Lower lobe of right lung (tissue), 2 donors: ENCODE results near the gene MYBPC3. TPM values are rescaled to one million over a fixed set of nuclear protein-coding genes. Genes with fewer than 3 reads are reported as not detected.

Source experiments
- ATAC-seq, 2 donors: fragments of 200-7000 bp; cut with Tn5 transposase; one replicate each; pipeline ENCODE4 v1.9.1; 2020 to 2022; ENCODE audit warnings: mild to moderate bottlenecking in 2 of 2, moderate library complexity in 2 of 2
- DNase-seq: peaks from one replicate; pipeline ENCODE4 v3.0.0-alpha.2; 2020
- H3K27ac ChIP-seq: fragments of 200-600 bp; one replicate; pipeline ENCODE4 v1.8.0; 2022
- H3K27me3 ChIP-seq: fragments of 200-600 bp; one replicate; pipeline ENCODE4 v1.8.0; 2022; ENCODE audit warnings: low read depth
- H3K36me3 ChIP-seq: fragments of 200-600 bp; one replicate; pipeline ENCODE4 v1.8.0; 2022; ENCODE audit warnings: mild to moderate bottlenecking
- H3K4me1 ChIP-seq: fragments of 200-600 bp; one replicate; pipeline ENCODE4 v1.8.0; 2022
- H3K4me3 ChIP-seq: fragments of 200-600 bp; one replicate; pipeline ENCODE4 v1.8.0; 2022; ENCODE audit warnings: mild to moderate bottlenecking
- H3K9me3 ChIP-seq: fragments of 200-600 bp; one replicate; pipeline ENCODE4 v1.8.0; 2022
- intact Hi-C: fragments of 100-400 bp; cut with DNase I; formaldehyde crosslinking; loops from one replicate; pipeline ENCODE4 v1.11.0; 2022
- total RNA-seq: library from RNA; stranded (reverse); fragmentation: NEBNext Ultra II Directional; extraction: Animal tissue kit (Norgen Biotek cat#: 25700); gene quantifications from one replicate; pipeline ENCODE4 v1.2.1, GENCODE V29; 2021
- TF ChIP-seq, protein P1 (sequence below): fragments of 200-600 bp; IDR thresholded peaks from one replicate; pipeline ENCODE4 v1.8.0; 2022; ENCODE audit warnings: antibody characterized with exemption, mild to moderate bottlenecking
- donor health status: DM: no; HTN: yes; CAD: no; lungs with severe emphysema.

MYBPC3 gene
- total RNA-seq, 1 donor from 2014 or later, result 0.86 TPM

DNA sequence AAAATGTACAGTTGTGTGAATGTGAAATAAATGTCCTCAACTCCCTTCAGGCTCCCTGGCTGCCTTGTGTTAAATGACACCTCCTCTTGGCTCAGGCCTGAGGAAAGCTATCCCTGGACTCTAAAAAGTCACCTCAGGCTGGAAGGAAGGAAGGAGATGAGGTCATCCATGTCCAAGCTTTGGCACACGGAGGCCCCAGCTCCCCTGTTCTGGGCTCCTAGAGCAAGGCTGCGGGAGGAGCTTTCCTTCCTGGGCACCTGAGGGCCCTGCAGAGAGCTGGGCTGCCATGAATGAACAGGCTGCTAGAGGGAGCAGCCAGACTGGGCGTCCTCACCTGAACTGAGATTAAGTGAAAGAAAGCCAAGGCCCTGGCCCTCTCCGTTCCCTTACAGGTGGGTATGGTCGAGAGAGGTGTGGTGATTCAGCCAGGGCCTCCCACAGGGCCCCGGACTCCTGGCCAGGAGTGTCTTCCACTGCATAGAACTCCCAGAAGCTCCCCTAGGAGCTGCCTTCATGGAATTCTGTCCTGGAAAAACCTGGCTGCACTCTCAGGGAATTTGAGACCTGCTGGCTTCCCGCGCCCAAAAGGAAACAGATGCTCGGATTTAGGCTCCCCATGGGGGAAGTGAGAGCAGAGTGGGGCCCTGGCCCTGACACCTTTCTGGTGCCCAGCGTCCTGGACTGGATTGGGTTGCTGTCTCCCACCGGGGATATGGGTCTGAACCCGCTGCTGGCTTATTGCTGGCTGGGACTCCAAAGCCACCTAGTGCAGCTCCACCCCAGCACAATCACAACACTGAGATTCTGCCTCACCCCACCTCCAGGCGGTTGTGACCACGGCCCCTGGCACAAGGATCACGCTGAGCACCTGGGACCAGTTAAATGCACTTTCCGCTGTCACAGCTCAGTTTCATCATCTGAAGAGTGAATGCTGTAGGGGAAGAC lies 22.2 kb downstream of the MYBPC3 start:
- intact Hi-C loops, result no loop called here
- TF ChIP-seq, protein P1, sequence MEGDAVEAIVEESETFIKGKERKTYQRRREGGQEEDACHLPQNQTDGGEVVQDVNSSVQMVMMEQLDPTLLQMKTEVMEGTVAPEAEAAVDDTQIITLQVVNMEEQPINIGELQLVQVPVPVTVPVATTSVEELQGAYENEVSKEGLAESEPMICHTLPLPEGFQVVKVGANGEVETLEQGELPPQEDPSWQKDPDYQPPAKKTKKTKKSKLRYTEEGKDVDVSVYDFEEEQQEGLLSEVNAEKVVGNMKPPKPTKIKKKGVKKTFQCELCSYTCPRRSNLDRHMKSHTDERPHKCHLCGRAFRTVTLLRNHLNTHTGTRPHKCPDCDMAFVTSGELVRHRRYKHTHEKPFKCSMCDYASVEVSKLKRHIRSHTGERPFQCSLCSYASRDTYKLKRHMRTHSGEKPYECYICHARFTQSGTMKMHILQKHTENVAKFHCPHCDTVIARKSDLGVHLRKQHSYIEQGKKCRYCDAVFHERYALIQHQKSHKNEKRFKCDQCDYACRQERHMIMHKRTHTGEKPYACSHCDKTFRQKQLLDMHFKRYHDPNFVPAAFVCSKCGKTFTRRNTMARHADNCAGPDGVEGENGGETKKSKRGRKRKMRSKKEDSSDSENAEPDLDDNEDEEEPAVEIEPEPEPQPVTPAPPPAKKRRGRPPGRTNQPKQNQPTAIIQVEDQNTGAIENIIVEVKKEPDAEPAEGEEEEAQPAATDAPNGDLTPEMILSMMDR, result no peak
- Histone ChIP-seq H3K4me1 (peaks cover 7% of the 10 kb centered on the region), H3K36me3 (no peaks in the 10 kb centered on the region), H3K27ac (no peak overlapping the region), H3K4me3 (no peak overlapping the region), H3K9me3 (no peaks in the 10 kb centered on the region), H3K27me3 (no peaks in the 10 kb centered on the region)
- peak; percentile 40 for DNase-seq
- no peak for ATAC-seq

DNA sequence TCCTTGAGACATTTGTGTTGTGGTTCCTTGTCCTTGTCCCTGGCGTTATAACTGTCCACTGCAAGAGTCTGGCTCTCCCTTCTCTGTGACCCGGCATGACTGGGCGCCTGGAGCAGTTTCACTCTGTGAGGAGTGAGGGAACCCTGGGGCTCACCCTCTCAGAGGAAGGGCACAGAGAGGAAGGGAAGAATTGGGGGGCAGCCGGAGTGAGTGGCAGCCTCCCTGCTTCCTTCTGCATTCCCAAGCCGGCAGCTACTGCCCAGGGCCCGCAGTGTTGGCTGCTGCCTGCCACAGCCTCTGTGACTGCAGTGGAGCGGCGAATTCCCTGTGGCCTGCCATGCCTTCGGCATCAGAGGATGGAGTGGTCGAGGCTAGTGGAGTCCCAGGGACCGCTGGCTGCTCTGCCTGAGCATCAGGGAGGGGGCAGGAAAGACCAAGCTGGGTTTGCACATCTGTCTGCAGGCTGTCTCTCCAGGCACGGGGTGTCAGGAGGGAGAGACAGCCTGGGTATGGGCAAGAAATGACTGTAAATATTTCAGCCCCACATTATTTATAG lies 23.0 kb downstream of the MYBPC3 start:
- intact Hi-C loops, result no loop called here
- Histone ChIP-seq H3K9me3 (no peaks in the 10 kb centered on the region), H3K4me3 (no peak overlapping the region), H3K4me1 (peaks cover 7% of the 10 kb centered on the region), H3K36me3 (no peaks in the 10 kb centered on the region), H3K27me3 (no peaks in the 10 kb centered on the region), H3K27ac (no peak overlapping the region)
- DNase-seq (peak; percentile 28), ATAC-seq (no peak)
- TF ChIP-seq, protein P1, result no peak

GRCh38 chr11:47328449-47329390 lies 23.8 kb downstream of the MYBPC3 start:
- Histone ChIP-seq H3K4me3 (no peak overlapping the region), H3K9me3 (no peaks in the 10 kb centered on the region), H3K36me3 (no peaks in the 10 kb centered on the region), H3K4me1 (peaks cover 7% of the 10 kb centered on the region), H3K27ac (no peak overlapping the region), H3K27me3 (no peaks in the 10 kb centered on the region)
- peak; percentile 34 for DNase-seq
- intact Hi-C loops, result no loop called here
- no peak for ATAC-seq
- TF ChIP-seq, protein P1, result no peak

GRCh38 chr11:47327949-47328348 lies 24.6 kb downstream of the MYBPC3 start:
- intact Hi-C loops, result no loop called here
- TF ChIP-seq, protein P1, result no peak
- Histone ChIP-seq H3K27ac (no peak overlapping the region), H3K9me3 (no peaks in the 10 kb centered on the region), H3K27me3 (no peaks in the 10 kb centered on the region), H3K4me3 (no peak overlapping the region), H3K36me3 (no peaks in the 10 kb centered on the region), H3K4me1 (peaks cover 7% of the 10 kb centered on the region)
- ATAC-seq (no peak), DNase-seq (no peak)

- TF ChIP-seq, protein P1, result no peak
- peaks cover 7% of the 10 kb centered on the region for H3K4me1 ChIP-seq
- H3K4me3 ChIP-seq, result no peak overlapping the region
- ATAC-seq (no peak), DNase-seq (peak; percentile 26)
- no peaks in the 10 kb centered on the region for H3K9me3 ChIP-seq
- no peaks in the 10 kb centered on the region for H3K27me3 ChIP-seq
- no peak overlapping the region for H3K27ac ChIP-seq
- no peaks in the 10 kb centered on the region for H3K36me3 ChIP-seq
- intact Hi-C loops, result no loop called here
Observed at GRCh38 chr11:47327025-47327424, 25.5 kb downstream of the MYBPC3 start.
